Astrocyte of the spinal cord (primary cell): Measurements from ENCODE around the gene SLC4A8.

Source experiments
- DNase-seq: peaks from one replicate; pipeline ENCODE4 v3.0.0; 2011; ENCODE audit warnings: low read depth, low spot score
- H3K4me3 ChIP-seq: 2 replicates; pipeline ENCODE4 v1.5.1; 2011; ENCODE audit warnings: low read depth, mild to moderate bottlenecking, low read length, moderate library complexity
- CTCF ChIP-seq: IDR thresholded peaks from 2 replicates; pipeline ENCODE4 v1.5.1; 2012; ENCODE audit warnings: low read depth, mild to moderate bottlenecking, low read length, inconsistent platforms
- in situ Hi-C: cut with HindIII; loops from 2 replicates; pipeline ENCODE4 v1.10.0; 2017; ENCODE audit warnings: low sequenced_read_pairs

The SLC4A8 gene

DNA sequence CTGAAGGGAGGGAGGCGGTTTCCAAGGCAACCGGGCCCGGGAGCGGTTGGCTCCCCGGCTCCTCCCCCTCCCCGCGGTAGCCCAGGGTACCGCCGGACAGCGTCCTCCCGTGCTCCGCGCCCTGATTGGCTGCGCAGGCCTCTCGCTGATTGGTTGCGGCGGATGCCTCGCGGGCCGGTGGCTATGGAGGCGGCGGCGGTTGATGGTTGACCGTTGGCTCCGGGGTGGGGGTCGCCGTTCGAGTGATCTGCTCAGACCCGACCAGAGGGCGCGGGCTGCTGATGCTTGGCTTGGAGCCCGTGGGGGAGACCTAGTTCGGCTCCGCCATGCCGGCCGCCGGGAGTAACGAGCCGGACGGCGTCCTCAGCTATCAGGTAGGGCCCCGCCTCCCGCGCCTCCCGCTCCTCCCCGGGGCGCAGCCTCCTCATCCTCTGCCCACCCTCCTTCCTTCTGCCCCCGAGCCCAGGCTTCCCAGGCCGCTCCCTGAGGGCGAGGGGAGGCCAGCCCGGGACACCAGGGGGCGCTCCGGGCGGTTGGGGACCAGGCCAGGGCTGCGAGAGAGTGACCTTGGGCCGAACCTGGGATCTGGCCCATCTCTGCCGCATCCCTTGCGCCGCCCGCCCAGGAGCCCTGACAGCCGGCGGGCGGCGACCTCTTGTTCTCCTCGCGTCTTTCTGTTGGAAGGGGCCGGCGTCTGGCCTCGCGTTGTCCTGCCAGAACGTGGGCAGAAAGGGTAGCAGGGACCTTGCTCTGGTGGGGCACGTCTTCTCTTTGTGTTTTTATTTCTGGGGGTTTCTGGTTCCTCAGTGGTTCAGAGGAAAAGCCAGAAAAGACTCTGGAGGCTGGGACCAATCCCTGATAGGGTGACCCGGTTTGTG is at the start of gene SLC4A8:
Gene SLC4A8, plus strand, starts transcription at position 170 of the 878 bp plus-strand sequence. Its CDS starts 157 bp downstream, at position 327.
- TF ChIP-seq CTCF, result peak; percentile 85
- peak; percentile 86 for DNase-seq
- H3K4me3 ChIP-seq, result peak within 1 kb of the TSS; percentile 74
- in situ Hi-C loops, result no loop called here

- in situ Hi-C loops, result no loop called here
Observed at GRCh38 chr12:51374856-51375255, 49.8 kb upstream of the SLC4A8 start.

GRCh38 chr12:51377099-51377984 is 47.3 kb upstream of the SLC4A8 start:
- TF ChIP-seq CTCF, result peak; percentile 8
- no peak for DNase-seq
- no peak overlapping the region for H3K4me3 ChIP-seq
- in situ Hi-C loops, result no loop called here

More at GRCh38 chr12:51374856-51375255, 49.8 kb upstream of the SLC4A8 start:
- H3K4me3 ChIP-seq, result no peak overlapping the region
- no peak for DNase-seq
- no peak for TF ChIP-seq CTCF

DNA sequence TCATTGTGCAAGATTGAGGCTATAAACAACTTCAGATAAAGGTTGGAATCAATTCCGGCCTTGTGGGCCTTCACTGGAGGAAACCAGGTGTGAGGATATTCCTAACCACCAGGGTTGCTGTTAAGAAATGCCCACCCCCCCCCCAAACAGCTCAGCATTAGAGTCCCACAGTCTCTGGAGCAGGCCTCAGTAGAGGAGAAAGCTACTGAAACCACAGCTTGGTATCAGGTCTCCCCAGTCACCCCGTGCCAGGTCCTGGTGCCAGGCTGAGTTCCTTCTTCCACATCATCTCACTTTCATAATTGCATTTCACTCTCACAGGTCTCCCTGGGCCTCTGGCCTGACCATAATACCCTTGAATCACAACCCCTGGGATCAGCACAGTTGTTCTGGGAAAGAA is 45.9 kb upstream of the SLC4A8 start:
- H3K4me3 ChIP-seq, result no peak overlapping the region
- TF ChIP-seq CTCF, result no peak
- no peak for DNase-seq
- in situ Hi-C loops, result no loop called here

- no peak overlapping the region for H3K4me3 ChIP-seq
- no peak for DNase-seq
- TF ChIP-seq CTCF, result no peak
- in situ Hi-C loops, result no loop called here
Observed at GRCh38 chr12:51379571-51379970, 45.1 kb upstream of the SLC4A8 start.

GRCh38 chr12:51381226-51382079 is 43.2 kb upstream of the SLC4A8 start:
- in situ Hi-C loops, result no loop called here
- TF ChIP-seq CTCF, result no peak
- H3K4me3 ChIP-seq, result no peak overlapping the region
- DNase-seq, result peak; percentile 54
